HepG2 (cell line): Measurements from ENCODE around the gene GTF2H3. TPM values are rescaled to one million over a fixed set of nuclear protein-coding genes. Genes with fewer than 3 reads are reported as not detected.

Source experiments
- ATAC-seq: fragments of 200-7000 bp; cut with Tn5 transposase; 3 replicates; pipeline ENCODE4 v1.9.1; 2020; ENCODE audit warnings: mild to moderate bottlenecking, moderate library complexity
- BruUV-seq: library from RNA; stranded (reverse); fragments of 400-500 nt; replicated peaks from 2 replicates; lab custom pipeline; 2021; lab: Mats Ljungman, UMichigan
- CTCF ChIA-PET: fragments of 300-600 bp; formaldehyde crosslinking; extraction: SDS; loops from one replicate; lab custom pipeline; 2021; ENCODE audit warnings: low total read pairs, inconsistent platforms, low intra/inter-chr PET ratio; lab: Yijun Ruan, JAX
- POLR2A ChIA-PET: fragments of 350-600 bp; sonication (Branson Sonifier 250); formaldehyde crosslinking; loops from one replicate; lab custom pipeline; 2020; ENCODE audit warnings: antibody characterized with exemption, inconsistent platforms; lab: Yijun Ruan, JAX
- DNase-seq: peaks from one replicate; pipeline ENCODE4 v3.0.0-alpha.2; 2015; ENCODE audit warnings: low spot score
- FAIRE-seq: peaks from 3 replicates; lab custom pipeline; 2011; peaks lifted over from hg19 to GRCh38; lab: Jason Lieb, UNC
- H2AFZ ChIP-seq: one replicate; pipeline ENCODE4 v1.6.1; 2011; ENCODE audit warnings: low read length, inconsistent platforms
- H3K27ac ChIP-seq: fragments of 300-600 bp; 3 replicates; pipeline ENCODE4 v1.8.0; 2011; ENCODE audit warnings: mixed run types, mild to moderate bottlenecking, mixed read lengths, low read length, inconsistent platforms; ENCODE audit not compliant: insufficient read depth; ENCODE audit errors: extremely low read length
- H3K27me3 ChIP-seq, 2 experiments: fragments of 200-600 bp in 1 of 2; 2 replicates in 1 of 2; 3 replicates in 1 of 2; pipeline versions ENCODE4 v1.6.0 to v1.8.0; 2011; ENCODE audit warnings: low read length in 2 of 2, mild to moderate bottlenecking in 2 of 2, moderate library complexity in 2 of 2, inconsistent platforms in 1 of 2; ENCODE audit not compliant: insufficient read depth in 2 of 2, control insufficient read depth in 1 of 2
- H3K36me3 ChIP-seq, 2 experiments: fragments of 200-600 bp in 1 of 2; replicated peaks in 1 of 2; 2 replicates in 1 of 2; 3 replicates in 1 of 2; pipeline versions ENCODE4 v1.5.1 to v1.8.0; 2011; ENCODE audit warnings: low read length in 2 of 2, inconsistent platforms in 1 of 2; ENCODE audit not compliant: insufficient read depth in 2 of 2, control insufficient read depth in 1 of 2
- H3K4me1 ChIP-seq: 2 replicates; pipeline ENCODE4 v1.5.1; 2012; ENCODE audit warnings: low read length, inconsistent platforms; ENCODE audit not compliant: insufficient read depth
- H3K4me2 ChIP-seq: 2 replicates; pipeline ENCODE4 v1.6.0; 2011; ENCODE audit warnings: low read depth, low read length, inconsistent platforms
- H3K4me3 ChIP-seq, 3 experiments: fragments of 200-600 bp in 1 of 3; sonication (generic), shearing (Covaris generic) in 1 of 3; replicated peaks in 1 of 3; 2 replicates each; pipeline ENCODE4 v1.5.1; 2011 to 2016; ENCODE audit warnings: low read length in 3 of 3, inconsistent platforms in 2 of 3, low read depth in 2 of 3, mild to moderate bottlenecking in 2 of 3, control low read depth in 1 of 3, mixed read lengths in 1 of 3; ENCODE audit not compliant: insufficient read depth in 1 of 3
- H3K79me2 ChIP-seq: one replicate; pipeline ENCODE4 v1.6.1; 2011; ENCODE audit warnings: low read length, inconsistent platforms; ENCODE audit not compliant: insufficient read depth
- H3K9ac ChIP-seq: 2 replicates; pipeline ENCODE4 v1.6.0; 2011; ENCODE audit warnings: mild to moderate bottlenecking, low read depth, low read length, inconsistent platforms; ENCODE audit not compliant: insufficient read depth
- H3K9me3 ChIP-seq: 2 replicates; pipeline ENCODE4 v1.5.1; 2012; ENCODE audit warnings: mild to moderate bottlenecking, low read length
- H4K20me1 ChIP-seq: 2 replicates; pipeline ENCODE4 v1.6.0; 2011; ENCODE audit warnings: inconsistent platforms, mild to moderate bottlenecking, low read length, moderate library complexity; ENCODE audit not compliant: insufficient read depth
- ADNP ChIP-seq: sonication (generic); formaldehyde crosslinking; IDR thresholded peaks from 2 replicates; pipeline ENCODE4 v1.4.0; 2020; ENCODE audit warnings: missing genetic modification reagents
- ARID2 ChIP-seq: sonication (generic); formaldehyde crosslinking; IDR thresholded peaks from 2 replicates; pipeline ENCODE4 v1.8.1; 2022; ENCODE audit warnings: mild to moderate bottlenecking, missing genetic modification reagents, borderline replicate concordance
- CBX2 ChIP-seq, 2 experiments: fragments of 200-600 bp in 1 of 2; sonication (generic); formaldehyde crosslinking in 1 of 2; IDR thresholded peaks; 2 replicates each; pipeline versions ENCODE4 v1.7.0 to v1.8.1; 2018 to 2022; ENCODE audit warnings: low read depth in 2 of 2, low read length in 1 of 2, mild to moderate bottlenecking in 1 of 2, missing genetic modification reagents in 1 of 2
- EP300 ChIP-seq, 3 experiments: sonication (generic) in 1 of 3; formaldehyde crosslinking in 1 of 3; IDR thresholded peaks; 2 replicates each; pipeline versions ENCODE4 v1.5.1 to v1.6.1; 2011 to 2020; ENCODE audit warnings: low read depth in 2 of 3, low read length in 2 of 3, borderline replicate concordance in 1 of 3, improper control_type of control experiment in 1 of 3, mild to moderate bottlenecking in 1 of 3, missing genetic modification reagents in 1 of 3, moderate library complexity in 1 of 3
- FOXO1 ChIP-seq: sonication (generic); formaldehyde crosslinking; IDR thresholded peaks from 2 replicates; pipeline ENCODE4 v1.4.0; 2020; ENCODE audit warnings: missing genetic modification reagents
- GZF1 ChIP-seq: sonication (generic); formaldehyde crosslinking; IDR thresholded peaks from 2 replicates; pipeline ENCODE4 v1.5.1; 2020; ENCODE audit warnings: mild to moderate bottlenecking, missing genetic modification reagents
- MEF2D ChIP-seq: sonication (generic); formaldehyde crosslinking; IDR thresholded peaks from 2 replicates; pipeline ENCODE4 v1.5.1; 2020; ENCODE audit warnings: mild to moderate bottlenecking, missing genetic modification reagents
- POLR2AphosphoS5 ChIP-seq: IDR thresholded peaks from 2 replicates; pipeline ENCODE4 v1.6.1; 2012; ENCODE audit warnings: low read depth, low read length
- RBM22 ChIP-seq: fragments of 200-400 bp; formaldehyde crosslinking; optimal IDR thresholded peaks from 2 replicates; pipeline ENCODE3; 2017; ENCODE audit warnings: mild to moderate bottlenecking, low read length, moderate library complexity
- RFXANK ChIP-seq: IDR thresholded peaks from 2 replicates; pipeline ENCODE4 v1.6.1; 2016
- ZNF607 ChIP-seq: sonication (generic); formaldehyde crosslinking; IDR thresholded peaks from 2 replicates; pipeline ENCODE4 v1.5.1; 2020; ENCODE audit warnings: missing genetic modification reagents, mild to moderate bottlenecking, borderline replicate concordance
- ZNF687 ChIP-seq: sonication (generic); formaldehyde crosslinking; IDR thresholded peaks from 2 replicates; pipeline ENCODE4 v1.5.1; 2020; ENCODE audit warnings: mild to moderate bottlenecking, missing genetic modification reagents, moderate library complexity
- ZNF747 ChIP-seq: sonication (generic); formaldehyde crosslinking; IDR thresholded peaks from 2 replicates; pipeline ENCODE4 v1.8.1; 2023; ENCODE audit warnings: missing genetic modification reagents, mild to moderate bottlenecking, borderline replicate concordance
- ZNF780A ChIP-seq: sonication (generic); formaldehyde crosslinking; IDR thresholded peaks from 2 replicates; pipeline ENCODE4 v1.8.0; 2022; ENCODE audit warnings: mild to moderate bottlenecking, missing genetic modification reagents, moderate library complexity
- ZNF790 ChIP-seq: sonication (generic); formaldehyde crosslinking; IDR thresholded peaks from 2 replicates; pipeline ENCODE4 v1.8.0; 2022; ENCODE audit warnings: missing genetic modification reagents, mild to moderate bottlenecking, borderline replicate concordance
- WGBS: methylation state at CpG from one replicate; pipeline ENCODE4 v1.1.6; 2017; ENCODE audit warnings: low lambda C conversion rate; 5-methylcytosine and 5-hydroxymethylcytosine counted together
- in situ Hi-C: cut with HindIII; loops from 2 replicates; pipeline ENCODE4 v1.10.0; 2017; ENCODE audit warnings: low pct_unique_long_range_greater_than_20kb; ENCODE audit not compliant: extremely low pct_ligation_motif_present
- intact Hi-C: fragments of 100-400 bp; cut with micrococcal nuclease; formaldehyde crosslinking; loops from one replicate; pipeline ENCODE4 v1.10.0; 2022; ENCODE audit not compliant: unreplicated experiment
- polyA plus RNA-seq, 8 experiments: library from polyadenylated mRNA; depleted of rRNA in 3 of 8; stranded (reverse) in 7 of 8; unstranded in 1 of 8; fragments of >200 nt; fragmentation: Illumina TruSeq in 4 of 8; extraction: Trizol in 4 of 8; gene quantifications; 2 replicates each; pipeline versions ENCODE4 v1.2.1 to v1.2.3, GENCODE V29; 2011 to 2016; ENCODE audit warnings: low read depth in 4 of 8, missing spikeins in 1 of 8, mixed read lengths in 1 of 8; ENCODE audit not compliant: insufficient read depth in 1 of 8
- total RNA-seq, 5 experiments: library from RNA; depleted of rRNA; stranded (reverse); fragments of >200 nt; fragmentation: Illumina TruSeq; extraction: Trizol; gene quantifications; 2 replicates each; pipeline ENCODE4 v1.2.3, GENCODE V29; 2016; ENCODE audit warnings: low read depth in 1 of 5

GTF2H3 gene
- total and polyA plus RNA-seq, 2 of the 13 experiments (the other 11 are each of a cell fraction or from before 2014, with no cell fraction given): 35.8 to 58.8 TPM

DNA sequence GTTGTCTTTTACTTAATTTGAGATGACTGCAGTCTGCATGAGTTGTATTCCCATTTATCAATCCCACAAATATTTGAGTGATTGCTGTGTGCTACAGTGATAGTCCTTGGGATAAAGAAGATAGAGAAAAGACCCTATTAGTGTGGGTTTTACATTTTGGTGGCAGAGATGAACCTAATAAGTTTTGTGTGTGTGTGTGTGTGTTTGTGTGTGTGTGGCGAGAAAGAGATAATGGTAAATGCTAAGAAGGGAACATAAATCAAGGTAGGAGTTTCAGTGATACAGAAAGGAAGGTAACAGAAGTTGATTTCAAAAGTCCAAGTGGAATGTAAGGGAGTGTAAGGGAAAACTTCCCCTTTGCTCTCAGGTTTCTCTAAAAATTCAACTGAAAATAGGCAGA lies 34.3 kb upstream of the GTF2H3 start:
- TF ChIP-seq POLR2AphosphoS5: 0 out of 2 replicates have a peak, but pooled peaks have one; percentile 22
- TF ChIP-seq ZNF790 (CRISPR knock-in tag): no peak
- TF ChIP-seq RBM22: peak; percentile 39
- TF ChIP-seq, all 625 proteins: peak for 2
- no peak overlapping the region for H3K9ac ChIP-seq
- H3K4me3 ChIP-seq: no peak overlapping the region
- DNase-seq (no peak), FAIRE-seq (no peak), ATAC-seq (no peak)
- no peaks in the 10 kb centered on the region for H3K27me3 ChIP-seq
- H4K20me1 ChIP-seq: peaks cover 15% of the 10 kb centered on the region
- ChIA-PET POLR2A (no interaction called here), CTCF (no interaction called here)
- H2AFZ ChIP-seq: no peak overlapping the region
- peaks cover 4 to 33% of the 10 kb centered on the region in 2 experiments; a peak in 4 of 5 replicates for H3K36me3 ChIP-seq
- peaks cover 52% of the 10 kb centered on the region for H3K4me1 ChIP-seq
- H3K27ac ChIP-seq: peak overlapping the region; percentile 42
- BruUV-seq: no TSS peak
- 97% methylated on average over 1 of the region's 1 CpG for WGBS
- H3K4me2 ChIP-seq: no peak overlapping the region
- in situ Hi-C loops (no loop called here), intact Hi-C loops (no loop called here)
- peaks cover 44% of the 10 kb centered on the region for H3K79me2 ChIP-seq
- H3K9me3 ChIP-seq: no peaks in the 10 kb centered on the region

DNA sequence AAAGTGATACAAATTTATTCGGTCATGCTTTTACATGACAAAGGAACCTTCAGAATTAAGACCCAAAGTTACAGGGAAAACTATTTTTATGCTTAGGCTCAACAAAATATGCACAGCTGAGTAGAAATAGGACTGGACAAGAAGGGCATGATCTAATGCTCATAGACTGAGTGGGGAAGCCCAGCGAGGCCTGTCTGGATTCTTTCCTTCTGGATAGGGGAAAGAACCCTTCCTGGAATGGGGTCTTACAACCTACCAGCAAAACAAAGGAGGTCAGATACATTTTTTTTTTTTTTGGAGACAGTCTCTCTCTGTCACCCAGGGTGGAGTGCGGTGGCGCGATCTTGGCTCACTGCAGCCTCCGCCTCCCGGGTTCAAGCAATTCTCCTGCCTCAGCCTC lies 33.9 kb upstream of the GTF2H3 start:
- peaks cover 47% of the 10 kb centered on the region for H3K79me2 ChIP-seq
- WGBS: 97% methylated on average over 7 of the region's 7 CpGs
- intact Hi-C loops: no loop called here

More for the DNA sequence above, 33.9 kb upstream of the GTF2H3 start:
- in situ Hi-C loops: no loop called here
- no peak overlapping the region for H3K4me2 ChIP-seq
- ChIA-PET CTCF (no interaction called here), POLR2A (no interaction called here)
- DNase-seq (no peak), ATAC-seq (no peak), FAIRE-seq (no peak)
- no peak overlapping the region for H3K9ac ChIP-seq
- no peak for TF ChIP-seq RFXANK
- no peak for TF ChIP-seq FOXO1
- no peak for TF ChIP-seq ZNF687 (CRISPR knock-in tag)
- TF ChIP-seq MEF2D (CRISPR knock-in tag): no peak
- no peak for TF ChIP-seq ADNP (CRISPR knock-in tag)
- TF ChIP-seq CBX2 (IDR thresholded peaks at IDR 0.05; ENCODE audit: low read depth, low read length): no peak
- TF ChIP-seq CBX2 (CRISPR knock-in tag; IDR thresholded peaks at IDR 0.05; ENCODE audit: low read depth): no peak
- TF ChIP-seq ZNF607: no peak
- TF ChIP-seq EP300 (IDR thresholded peaks at IDR 0.05; ENCODE audit: low read depth in 2 of 2, low read length in 2 of 2): no peak
- no peak for TF ChIP-seq EP300 (CRISPR knock-in tag; IDR thresholded peaks at IDR 0.05; ENCODE audit: borderline replicate concordance)
- TF ChIP-seq ARID2: no peak
- TF ChIP-seq GZF1 (CRISPR knock-in tag): no peak
- no peak for TF ChIP-seq ZNF780A (CRISPR knock-in tag)
- TF ChIP-seq ZNF747 (CRISPR knock-in tag): no peak
- H3K9me3 ChIP-seq: no peaks in the 10 kb centered on the region
- H4K20me1 ChIP-seq: peaks cover 15% of the 10 kb centered on the region
- peak overlapping the region; percentile 42 for H3K27ac ChIP-seq
- peaks cover 50% of the 10 kb centered on the region for H3K4me1 ChIP-seq
- H3K36me3 ChIP-seq: peaks cover 4 to 35% of the 10 kb centered on the region in 2 experiments; a peak in 4 of 5 replicates
- no peaks in the 10 kb centered on the region for H3K27me3 ChIP-seq
- H3K4me3 ChIP-seq: no peak overlapping the region
- no peak overlapping the region for H2AFZ ChIP-seq
- BruUV-seq: no TSS peak
